M059J (cell line): Measurements from ENCODE around the gene NHSL1. TPM values are rescaled to one million over a fixed set of nuclear protein-coding genes. Genes with fewer than 3 reads are reported as not detected.
A peak's percentile ranks its signal among the peaks of the same experiment; 100 is the strongest.

Source experiments
- DNase-seq: peaks from one replicate; pipeline ENCODE4 v3.0.0-alpha.2; 2012; ENCODE audit warnings: low read depth
- total RNA-seq: library from RNA; depleted of rRNA; stranded (reverse); fragments of >200 nt; shearing (Covaris generic); gene quantifications from 2 replicates; pipeline ENCODE4 v1.2.3, GENCODE V29; 2014

The NHSL1 gene
- total RNA-seq, 1 experiment from 2014 or later, result 10.1 TPM

DNA sequence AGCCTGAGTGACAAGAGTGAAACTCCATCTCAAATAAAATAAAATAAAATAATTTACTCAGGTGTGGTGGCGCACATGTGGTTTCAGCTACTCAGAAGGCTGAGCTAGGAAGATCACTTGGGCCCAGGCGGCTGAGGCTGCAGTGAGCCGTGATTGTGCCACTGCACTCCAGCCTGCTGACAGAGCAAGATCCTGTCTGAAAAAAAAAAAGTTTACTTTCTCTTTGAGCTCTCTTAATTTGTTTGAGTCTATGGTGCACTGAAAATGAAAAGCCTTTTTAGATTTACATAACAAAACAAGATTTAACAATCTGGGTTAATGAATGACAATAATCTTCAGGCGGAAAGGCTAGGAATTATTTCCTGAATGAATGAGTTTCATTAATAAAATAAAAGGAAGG lies 23.3 kb upstream of the NHSL1 start:
- DNase-seq, result no peak

DNA sequence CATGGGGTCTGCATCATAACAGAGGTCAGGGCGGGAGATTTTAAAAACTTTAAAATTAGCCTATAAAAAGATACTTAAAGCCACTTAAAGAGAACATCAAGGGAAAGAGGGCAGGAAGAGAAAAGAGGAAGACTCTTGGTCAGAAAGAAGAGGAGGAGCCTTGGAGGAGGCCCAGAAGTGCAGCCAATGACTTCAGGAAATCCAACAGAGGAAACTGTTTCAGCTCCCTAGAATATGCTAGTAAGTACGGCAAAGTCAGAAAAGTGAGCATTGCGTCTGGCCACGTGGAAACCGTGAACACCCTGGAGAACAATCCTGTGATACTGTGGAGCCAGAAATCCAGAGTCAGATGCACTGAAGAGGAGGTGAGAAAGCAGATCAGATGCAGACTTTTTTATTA lies 22.5 kb upstream of the NHSL1 start:
- DNase-seq, result no peak

DNA sequence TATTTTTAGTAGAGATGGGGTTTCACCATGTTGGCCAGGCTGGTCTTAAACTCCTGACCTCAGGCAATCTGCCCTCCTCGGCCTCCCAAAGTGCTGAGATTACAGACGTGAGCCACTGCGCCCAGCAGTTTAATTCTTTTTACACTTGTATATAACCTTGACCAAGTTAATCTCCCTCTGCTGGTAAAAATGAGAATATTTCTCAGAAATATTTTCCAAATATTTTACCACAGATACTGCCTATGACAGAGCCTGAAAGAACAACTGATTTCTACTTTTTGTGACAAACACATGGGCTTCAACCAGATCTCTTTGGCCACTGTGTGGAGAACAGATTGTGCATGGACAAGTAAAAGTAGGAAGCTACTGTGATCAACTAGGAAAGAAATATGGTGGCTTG lies 21.2 kb upstream of the NHSL1 start:
- no peak for DNase-seq

DNA sequence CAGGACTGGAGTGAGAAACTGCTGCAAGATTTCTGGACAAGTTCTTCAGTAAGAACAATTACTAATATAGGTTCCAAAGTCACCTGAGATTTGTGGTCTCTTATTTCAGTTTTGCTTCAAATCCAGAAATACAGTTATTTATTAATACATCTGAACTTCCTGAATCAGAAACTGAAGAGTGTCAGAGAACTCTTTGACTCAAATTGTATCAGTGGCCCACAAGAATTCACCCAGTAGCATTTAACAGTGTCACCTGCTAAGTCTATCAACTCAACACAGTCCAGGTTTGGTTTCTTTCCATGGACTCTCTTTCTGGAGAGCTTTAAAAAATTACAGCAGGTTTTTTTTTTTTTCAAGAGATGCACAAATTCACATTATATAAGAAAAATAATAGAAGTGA lies 18.8 kb upstream of the NHSL1 start:
- DNase-seq, result no peak

DNA sequence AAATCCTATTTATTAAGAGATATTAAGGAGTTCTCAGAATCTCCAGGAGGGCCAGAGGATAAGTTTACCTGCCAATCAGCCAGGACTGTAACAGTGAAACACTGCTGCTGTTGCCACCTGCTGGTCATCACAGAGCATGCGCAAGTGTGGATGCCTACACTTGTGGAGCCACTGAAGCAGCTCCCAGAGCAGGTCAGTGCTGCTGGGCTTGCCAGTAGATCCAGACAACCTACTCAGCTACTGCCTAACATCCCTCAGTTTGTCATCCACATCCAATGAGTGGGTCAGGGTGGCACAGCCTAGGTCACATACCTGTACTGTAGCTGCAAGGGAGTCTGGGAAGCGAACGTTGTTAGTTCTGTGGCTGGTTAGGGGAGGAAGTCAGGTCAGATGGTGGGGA lies 18.3 kb upstream of the NHSL1 start:
- peak; percentile 56 for DNase-seq

DNA sequence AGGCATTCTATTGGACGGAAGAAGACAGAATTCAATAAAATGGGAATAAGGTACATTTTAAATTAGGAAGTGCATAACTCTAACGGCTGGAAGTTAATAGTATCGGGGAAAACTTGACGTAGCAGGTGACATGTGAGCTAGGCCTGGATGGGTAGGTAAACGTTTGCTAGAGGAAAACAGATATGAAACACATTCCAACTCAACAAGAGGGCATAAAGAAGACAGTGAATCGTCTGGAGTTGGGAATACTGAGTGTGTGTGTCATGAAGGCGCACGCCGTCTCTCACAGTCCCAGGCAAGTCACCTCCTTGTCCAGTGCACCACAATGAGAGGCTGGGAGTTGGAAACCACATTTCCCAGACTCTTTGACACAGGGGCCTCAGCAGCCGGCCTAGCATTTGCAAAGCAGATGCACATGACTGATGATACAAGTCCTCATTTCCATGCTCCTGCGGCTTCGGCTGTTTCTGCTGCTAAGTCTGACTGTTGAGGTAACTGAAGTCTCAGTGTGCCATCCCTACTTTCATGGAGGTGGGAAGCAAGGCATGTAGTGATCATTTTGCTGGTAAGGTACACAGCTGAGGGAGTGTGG lies 16.5 kb upstream of the NHSL1 start:
- DNase-seq, result no peak

DNA sequence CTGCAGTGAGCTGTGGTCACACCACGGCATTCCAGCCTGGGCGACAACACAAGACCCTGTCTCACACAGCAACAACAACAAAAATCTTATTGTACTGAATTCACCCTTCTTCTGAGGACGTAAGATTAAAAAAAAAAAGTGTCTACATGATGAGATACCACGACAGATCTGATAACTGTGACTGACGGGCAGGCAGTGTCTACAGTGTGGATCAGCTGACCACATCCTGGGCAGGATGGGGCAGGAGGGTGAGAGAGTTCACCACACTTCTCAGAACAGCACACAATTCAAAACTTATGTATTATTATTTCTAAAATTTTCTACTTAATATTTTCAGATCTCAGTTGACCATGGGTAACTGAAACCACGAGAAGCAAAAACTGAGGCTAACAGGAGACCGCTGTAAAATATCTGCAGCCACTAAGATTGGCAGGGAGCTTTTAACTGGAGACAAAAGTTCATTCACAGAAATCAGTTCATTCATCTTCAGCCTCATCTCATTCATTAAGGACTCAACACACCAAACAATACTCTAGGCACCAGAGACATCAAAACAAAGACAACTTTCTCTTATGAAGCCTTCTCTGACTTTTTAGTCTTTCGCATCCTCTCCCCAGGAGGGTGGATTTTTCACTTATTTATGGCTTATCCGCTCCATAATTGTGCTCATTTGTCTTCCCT lies 15.7 kb upstream of the NHSL1 start:
- DNase-seq, result no peak

DNA sequence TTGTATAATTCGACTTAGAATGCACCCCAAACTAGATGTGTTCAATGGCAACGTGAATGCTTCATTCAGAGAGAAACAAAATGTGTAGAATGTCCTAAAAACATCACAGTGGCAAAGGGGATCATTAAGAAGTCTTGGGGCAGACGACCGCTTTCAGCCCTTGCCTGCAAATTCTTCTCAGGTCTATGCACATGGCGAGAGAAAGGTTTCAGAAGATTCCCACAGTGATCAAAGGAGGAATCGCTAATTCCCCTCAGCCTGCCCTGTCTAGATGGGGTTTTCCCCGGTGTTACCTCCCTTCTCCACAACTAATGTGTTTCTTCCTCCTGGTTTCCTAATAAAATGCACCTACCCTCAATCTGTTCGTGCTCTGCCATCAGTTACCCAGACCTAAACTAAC lies 13.3 kb upstream of the NHSL1 start:
- no peak for DNase-seq

DNA sequence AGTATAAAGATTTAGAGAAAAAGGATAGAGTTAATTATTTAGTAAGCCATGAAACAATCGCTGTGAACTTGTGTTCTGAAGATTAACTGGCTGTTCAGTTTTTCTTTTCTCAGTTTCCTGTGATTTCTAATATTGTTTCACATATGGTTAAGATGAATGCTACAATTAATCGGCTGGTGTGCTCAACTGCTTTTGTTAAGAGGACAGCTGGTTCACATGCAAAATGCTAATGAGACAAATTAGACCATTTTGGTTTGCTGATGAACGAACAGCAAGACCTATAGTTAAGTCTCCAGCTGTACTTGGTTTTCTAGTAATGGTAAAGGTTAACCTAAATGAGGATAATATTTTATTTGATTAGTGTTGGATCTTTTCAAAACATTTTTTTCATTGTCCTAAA lies 10.8 kb upstream of the NHSL1 start:
- no peak for DNase-seq

DNA sequence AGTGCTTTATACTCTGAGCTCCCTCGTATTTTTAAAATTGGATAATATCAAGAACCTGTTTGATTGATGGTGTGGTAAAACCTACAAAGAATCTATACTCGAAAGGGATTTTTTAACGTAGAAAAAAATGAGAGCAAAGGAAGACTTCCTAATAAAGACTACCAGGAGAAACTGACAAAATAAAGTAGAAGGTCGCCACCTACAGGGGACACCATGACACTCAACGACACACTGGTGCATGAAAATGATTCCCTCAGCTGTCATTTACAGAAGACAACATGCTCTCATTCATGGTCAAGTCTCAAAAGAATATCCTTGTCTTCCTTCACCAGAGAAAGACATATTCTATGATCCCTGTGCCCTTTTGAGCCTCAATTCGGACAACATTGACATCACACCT lies 10.1 kb upstream of the NHSL1 start:
- DNase-seq, result peak; percentile 70

DNA sequence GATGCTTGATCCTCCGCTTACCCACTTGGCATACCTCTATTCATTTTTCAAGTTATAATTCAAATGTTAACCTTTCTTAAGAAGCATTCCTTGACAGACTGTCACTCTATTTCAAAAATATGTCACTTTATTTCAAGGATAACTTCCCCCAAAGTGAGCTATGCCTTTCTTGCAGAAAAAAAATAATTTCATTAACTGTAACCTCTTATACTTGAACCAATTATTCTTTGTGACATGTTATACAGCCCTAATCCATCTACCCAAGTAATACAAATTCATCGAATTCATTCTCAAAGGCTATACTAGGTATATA lies 9.3 kb upstream of the NHSL1 start:
- DNase-seq, result no peak

DNA sequence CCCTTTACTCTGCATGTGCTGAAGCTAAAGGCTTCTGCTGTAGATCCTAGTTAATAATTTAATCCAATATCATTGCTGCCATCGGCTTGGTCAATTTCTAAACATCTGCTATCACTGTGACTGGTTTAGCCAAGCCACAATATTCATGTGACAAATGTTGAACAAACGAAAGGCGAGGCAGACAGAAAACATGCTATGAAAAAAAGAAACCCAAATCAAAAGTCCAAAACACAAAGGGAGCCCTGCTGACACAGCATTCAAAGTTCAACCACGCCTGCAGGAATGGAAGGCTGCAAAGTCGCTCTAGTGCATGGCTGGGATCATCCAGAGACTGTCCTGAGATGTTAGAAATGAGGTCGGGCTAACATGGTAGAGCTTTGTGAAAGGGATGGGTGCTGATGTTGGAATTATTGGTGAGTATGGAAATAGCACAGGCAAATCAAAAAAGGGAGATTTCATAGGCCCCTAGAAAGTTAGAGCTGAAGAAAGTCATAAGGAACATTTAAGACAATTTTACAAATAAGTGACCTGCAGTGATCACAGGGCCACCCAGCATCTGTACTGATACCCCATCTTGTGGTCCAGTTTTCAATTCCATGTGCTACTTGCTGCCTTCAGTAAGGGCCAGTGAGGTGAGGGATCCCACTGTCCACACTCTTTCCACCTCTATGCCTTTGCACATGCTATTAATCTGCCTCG lies 8.8 kb upstream of the NHSL1 start:
- DNase-seq, result no peak

DNA sequence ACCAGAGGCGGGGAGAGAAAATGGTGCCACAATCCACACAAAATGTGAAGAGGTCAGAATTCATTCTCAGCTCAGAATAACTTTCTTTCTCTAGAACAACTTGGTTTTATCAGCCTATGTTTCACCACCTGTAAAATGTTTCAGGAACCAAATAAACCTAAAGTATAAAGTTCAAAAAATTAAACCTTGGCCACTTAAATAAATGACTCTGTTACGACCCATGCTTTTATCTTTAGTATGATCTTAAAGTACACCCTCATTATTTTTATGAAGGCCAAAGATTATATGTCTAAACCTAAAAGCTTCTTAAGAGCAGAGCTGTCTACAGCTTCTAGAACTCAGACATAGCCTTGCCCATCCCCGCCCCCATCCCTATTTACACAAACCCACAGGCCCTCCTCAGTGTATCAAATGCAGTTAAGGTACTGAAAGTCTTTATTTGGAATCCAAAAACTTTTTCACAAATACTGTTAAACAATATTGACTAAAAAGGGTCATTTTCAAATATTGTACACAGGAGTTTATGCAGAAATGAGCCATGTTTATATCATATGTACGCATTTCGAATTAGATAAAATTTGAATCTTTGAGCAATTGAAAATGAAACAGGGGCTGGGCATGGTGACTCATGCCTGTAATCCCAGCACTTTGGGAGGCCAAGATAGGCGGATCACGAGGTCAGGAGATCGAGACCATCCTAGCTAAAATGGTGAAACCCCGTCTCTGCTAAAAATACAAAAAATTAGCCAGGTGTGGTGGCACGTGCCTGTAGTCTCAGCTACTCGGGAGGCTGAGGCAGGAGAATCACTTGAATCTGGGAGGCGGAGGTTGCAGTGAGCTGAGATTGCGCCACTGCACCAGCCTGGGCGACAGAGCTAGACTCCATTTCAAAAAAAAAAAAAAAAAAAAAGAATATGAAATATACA lies 5.7 kb upstream of the NHSL1 start:
- no peak for DNase-seq

DNA sequence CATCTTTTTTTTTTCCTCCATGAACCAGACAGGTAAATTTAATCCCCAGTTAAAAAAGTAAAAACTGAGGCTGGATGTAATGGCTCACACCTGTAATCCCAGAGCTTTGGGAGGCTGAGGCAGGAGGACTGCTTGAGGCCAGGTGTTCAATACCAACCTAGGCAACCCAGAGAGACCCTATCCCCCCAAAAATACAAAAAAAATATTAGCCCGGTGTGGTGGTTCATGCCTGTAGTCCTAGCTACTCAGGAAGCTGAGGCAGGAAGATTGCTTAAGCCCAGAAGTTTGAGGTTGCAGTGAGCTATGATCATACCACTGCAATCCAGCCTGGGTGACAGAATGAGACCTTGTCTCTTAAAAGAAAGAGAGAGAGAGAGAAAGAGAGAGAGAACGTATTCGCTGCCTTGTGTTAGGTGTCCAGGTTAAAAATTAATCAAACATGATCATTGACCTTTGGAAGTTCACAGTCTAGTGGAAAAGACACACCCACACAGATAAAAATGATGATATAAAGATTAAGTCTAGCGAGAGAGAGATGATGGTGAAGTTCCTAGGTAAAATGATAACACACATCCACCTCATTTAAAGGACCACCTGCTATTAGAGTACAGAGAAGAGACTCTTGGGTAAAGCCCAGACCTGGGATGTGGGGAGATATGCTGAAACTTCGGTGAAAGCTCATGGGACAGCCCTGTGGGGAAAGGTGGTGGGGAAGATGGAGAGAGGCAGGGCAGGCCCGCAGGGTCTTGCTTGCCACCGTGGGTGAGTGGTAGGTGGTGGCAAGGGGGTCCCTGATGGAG lies 4.8 kb upstream of the NHSL1 start:
- DNase-seq, result no peak

DNA sequence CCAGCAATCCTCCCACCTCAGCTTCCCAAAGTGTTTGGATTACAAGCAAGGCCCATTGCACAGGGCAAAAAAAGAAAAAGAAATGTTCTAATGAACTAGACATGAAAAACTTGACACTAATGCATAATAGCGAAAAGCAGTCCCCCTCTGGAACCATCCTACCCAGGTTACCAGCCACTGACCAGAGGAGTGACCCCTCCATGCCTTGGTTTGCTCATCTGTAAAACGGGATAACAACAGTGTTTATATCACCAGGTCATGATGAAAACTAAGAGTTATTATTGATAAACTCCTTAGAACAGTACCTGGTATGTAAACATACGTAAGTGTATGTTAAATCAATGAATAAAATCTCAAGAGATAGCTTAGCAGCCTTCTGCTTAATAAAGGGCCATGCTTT lies 3.3 kb upstream of the NHSL1 start:
- DNase-seq, result no peak

DNA sequence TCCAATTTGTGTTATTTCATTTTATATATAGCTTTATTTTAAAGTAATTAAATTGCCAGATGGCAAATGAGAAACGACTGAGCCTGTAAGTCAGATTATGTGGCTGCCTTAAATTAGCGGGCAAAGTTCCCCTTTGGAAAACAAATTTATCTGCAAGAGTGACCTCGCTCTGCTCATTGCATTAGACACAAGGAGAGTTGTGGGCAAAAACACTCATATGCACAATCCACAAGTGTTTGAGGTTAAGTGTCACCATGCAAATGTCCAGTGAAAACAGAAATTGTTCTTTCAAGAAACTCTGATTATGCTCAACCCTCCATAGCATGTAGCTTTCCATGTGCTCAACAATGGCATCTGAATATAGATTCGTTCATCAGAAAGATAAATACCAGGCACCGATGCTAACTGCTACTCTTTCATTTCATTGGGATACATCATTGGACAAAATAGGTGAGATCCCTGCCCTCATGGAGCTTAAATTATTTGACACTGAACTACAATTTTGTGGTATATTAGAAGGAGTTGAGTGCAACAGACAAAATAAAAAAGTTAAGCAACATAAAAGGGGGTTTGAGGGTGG lies 1.7 kb upstream of the NHSL1 start:
- no peak for DNase-seq

DNA sequence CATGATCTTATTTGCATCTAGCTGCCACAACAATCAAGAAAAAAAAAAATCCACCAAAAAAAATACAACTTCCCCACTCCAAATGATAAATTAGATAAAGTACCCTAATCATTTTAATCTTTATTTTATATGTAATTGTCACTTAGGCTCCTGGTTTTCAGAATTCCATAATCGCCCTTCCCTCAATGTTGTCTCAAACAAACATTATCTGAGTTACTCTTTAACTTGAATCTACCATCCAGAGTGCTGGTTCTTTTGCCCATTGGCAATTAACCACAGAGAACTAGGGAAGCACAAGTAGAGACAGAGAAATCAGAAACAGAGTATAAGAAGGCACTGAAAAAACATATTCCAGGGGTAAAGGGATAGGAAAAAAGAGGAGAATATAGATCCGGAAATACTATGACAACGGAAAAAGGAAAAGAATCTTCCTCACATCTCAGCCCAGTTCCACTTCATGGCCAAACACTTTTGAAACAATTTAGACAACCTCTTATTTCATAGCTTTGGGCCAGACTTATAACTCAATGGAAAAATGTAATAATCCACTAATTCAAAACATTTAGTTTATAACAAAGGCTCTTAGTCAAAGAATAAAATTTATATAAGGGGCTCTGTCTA lies 861 bp upstream of the NHSL1 start:
- DNase-seq, result no peak

DNA sequence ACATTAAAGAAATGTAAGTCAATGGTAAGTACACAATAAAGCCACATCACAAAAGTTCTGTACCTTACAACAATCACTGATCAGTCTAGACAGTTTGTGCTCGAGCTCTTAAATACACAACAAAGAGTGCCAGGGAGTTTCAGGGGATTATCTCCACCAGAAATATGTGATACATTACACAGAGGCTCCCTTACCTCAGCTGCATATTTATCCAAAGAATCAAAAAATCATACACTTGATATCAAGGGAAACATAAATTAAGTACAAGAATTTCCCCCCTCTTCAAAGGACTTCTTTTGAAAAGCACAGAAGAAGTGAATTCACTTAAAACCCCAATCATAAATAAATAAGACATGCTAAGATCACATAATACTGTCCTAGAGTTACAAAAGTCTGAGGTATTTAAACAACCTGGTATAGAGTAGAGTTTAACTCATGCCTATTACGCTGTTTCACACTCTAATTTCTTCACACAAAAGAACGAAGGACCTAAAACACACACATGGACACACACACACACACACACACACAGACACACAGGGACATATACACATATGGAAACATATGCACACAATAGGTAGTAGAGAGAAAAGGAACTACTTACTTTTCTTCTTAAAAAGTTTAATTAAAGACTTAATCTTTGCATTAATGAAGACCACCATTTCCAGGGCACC lies 528 bp downstream of the NHSL1 start:
- DNase-seq, result no peak

DNA sequence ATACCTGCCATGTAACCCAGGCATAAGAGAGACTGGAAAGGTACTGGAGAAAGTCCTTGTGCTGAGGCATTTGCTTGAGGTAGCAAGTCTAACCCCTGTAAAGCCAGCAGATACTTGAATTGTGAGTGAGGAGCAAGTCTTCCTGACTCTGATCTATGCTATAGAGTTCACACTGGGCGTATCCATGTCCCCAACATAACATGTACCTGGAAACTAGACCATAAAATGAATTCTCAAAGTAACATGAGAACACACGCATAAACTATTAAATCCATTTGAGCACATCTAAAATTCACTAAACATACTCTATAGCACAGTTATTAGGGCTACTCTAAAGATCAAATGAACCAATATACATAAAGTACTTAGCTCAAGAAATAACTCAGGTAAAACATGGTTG lies 2.0 kb downstream of the NHSL1 start:
- DNase-seq, result no peak

DNA sequence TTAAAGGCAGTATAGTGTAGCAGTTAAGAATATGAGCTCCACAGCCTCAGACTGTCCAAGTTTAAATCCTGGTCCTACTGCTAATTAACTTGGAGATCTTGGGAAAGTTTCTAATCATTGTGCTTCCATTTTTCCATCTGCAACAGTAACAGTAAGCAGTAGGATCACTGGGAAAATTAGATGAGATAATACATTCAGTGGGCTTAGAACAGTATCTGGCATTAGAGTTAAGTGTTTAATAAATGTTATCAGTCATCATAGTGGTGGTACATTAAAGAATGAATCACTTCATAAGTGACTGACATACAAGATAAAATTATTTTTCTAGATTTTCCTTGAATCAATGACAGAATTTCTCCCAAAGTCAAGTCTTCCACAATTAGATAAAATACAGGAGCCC lies 5.0 kb downstream of the NHSL1 start:
- no peak for DNase-seq
